ENCODE results near the gene NUDT1.
"Not testable (repeated sequence)": the region's sequence is repeated elsewhere in the genome, so short reads cannot be mapped to it uniquely, and the experiment has no call there.

NUDT1 gene

DNA sequence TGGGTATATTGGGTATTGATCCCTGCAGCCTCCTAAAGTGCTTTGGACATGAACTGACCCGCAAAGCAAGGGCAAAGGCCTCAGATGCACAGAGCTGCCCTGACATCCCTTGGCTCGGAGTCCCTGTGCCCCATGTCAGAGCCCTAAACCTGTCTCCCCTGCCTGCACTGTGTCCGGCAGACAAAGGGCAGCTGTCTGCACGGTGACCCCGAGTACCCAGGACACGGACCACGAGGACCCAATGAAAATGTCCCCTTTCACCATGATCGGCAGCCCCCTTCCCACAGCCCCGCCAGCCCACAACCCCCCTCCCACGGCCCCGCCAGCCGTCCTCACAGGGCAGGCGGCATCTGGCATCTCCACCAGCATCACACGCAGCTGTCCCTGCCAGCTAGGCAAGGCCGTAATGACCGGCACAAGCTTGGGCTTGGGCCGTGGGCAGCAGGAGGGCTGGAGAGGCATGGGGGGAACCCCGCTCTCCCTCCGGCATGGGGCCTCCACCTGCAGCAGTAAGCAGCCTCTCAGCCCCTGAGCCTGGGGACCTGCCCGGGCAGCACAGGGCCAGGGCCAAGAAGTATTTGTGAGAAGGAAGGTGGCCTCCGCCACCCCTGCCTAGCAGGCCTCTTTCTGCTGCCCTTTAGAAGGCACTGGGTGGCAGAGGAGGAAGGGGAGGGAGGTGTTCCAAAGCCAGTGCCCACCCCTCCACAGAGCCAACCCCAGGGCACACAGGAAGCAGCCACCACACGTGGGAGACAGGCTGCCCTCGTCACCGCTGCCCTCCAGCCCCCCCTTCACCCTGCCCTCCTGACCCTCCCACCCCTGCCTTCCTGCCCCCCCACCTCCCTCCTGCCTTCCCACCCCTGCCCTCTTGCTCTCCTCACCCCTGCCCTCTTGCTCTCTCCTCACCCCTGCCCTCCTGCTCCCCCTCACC is 10.1 kb downstream of the NUDT1 start:
- no peak for DNase-seq

DNA sequence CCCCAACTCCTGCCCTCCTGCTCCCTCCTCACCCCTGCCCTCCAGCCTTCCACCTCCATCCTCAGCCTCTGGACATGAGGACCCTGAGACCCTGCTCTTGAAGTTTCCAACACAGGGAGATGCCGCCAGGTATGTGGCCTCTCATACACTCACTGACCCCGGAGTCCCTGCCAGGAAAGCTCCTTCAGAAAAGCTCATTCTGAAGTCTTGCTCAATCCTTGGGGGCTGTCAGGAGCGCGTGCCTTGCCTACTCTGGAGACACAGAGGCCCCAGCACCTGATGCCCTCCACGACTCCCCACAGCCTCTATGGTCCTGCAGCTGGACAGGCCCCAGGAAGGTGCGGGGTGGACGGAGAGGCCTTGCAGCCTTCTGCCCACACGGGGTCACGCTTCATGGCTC is 11.0 kb downstream of the NUDT1 start:
- no peak for DNase-seq

DNA sequence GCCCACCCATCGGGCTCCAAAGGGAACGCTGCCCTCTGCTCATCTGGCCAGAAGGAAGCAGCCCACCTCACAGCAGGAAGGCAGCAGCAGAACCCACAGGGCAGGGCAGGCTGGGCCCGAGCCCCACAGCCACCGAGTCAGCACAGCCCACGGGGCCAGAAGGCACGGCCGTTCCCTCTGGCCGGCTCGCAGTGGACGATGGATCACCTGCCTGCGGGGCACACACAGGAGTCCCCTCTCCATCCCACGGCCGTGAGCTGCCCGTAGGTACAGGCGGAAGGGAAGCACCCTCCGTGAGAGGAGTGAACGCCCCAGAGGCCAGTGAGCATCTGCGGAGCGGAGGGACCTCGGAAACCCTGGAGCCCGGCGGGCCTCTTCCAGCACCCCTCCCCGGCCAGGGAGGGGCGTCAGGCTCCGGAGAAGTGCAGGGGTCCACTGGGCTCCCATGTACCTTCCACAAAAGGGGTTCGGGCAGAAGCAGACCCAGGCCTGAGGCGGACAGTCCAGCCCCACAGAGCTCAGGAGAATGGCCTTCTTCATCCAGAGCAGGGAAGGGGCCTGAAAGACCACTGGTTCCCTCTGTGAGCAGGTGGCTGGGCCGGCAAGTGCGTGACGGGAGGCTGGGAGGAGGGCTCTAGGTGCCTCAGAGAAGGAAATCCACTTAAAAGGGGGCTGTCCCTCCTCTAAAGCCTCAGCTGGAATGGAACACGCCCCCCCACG is 11.7 kb downstream of the NUDT1 start:
- DNase-seq: no peak

DNA sequence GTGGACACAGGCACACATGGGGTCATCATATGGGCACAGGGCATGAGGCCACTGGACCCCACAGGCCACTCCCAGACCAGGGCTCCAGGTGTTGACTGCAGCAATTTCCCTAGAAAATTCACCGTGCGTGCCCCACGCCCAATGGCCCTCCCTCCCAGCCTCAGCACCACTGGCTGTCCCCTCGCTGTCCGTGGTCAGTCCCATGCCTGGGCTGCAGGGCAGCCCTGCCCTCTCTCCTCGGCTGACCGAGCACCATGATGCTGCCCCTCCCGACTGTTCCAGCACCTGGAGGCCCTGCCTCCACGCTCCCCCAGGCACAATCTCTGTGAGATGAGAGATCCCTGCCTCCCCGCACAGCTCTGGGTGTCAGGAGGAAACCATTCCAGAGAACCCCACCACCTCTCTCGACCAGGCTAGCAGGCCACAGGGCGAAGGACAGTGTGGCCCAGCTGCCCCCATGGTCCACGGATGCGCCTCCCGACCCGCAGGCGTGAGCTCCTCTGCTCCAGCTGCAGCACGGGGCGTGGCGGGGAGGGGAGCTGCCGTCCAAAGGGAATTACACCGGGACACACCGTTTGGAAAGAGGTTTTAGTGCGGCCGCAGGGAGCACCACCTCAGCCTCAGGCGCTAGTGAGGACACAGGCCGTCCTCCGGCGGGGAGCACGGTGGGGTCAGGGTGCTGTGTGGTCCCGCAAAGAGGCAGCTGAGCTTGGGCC is 12.6 kb downstream of the NUDT1 start:
- DNase-seq: no peak

DNA sequence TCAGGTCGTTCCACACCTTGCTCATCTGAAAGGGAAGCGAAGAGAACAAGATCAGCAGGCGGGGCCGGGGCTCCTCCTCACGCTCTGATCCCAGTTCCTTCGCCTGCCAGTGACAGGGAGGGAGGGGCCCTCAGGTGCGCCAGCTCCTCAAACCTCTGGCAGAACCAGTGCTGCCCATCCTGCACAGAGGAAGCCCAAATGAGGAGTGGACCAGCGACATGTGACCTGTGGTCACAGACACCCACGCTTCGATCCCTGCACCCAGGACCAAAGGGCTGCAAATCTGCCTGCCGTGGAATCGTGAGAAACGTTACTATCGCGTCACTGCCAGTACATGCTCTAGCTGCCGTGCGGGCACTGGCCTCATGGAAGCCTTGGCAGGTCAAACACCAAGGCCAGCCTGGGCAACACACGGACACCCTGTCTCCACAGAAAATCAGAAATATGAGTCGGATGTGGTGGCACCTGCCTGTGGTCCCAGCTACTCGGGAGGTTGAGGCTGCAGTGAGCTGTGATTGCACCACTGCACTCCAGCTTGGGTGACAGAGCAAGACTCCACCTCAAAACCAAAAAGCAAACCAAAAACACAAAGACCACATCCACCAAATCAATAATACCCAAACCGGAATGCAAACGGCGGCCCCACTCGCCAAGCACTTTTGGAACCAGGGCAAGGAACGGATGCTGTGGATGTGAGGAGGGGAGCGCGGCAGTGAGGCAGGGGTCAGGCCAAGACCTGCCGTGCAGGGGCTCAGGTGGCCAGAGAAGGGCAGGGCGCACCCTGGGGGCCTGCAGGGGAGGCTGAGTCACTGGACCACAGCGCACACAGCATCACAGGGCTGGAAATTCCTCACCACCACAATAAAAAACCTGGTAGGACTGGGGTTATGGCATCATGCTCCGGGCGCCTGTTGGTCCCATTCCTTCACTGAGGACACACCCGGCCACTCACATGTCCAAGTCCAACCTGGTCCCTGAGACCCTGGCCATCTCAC is 13.4 kb downstream of the NUDT1 start:
- DNase-seq: no peak

DNA sequence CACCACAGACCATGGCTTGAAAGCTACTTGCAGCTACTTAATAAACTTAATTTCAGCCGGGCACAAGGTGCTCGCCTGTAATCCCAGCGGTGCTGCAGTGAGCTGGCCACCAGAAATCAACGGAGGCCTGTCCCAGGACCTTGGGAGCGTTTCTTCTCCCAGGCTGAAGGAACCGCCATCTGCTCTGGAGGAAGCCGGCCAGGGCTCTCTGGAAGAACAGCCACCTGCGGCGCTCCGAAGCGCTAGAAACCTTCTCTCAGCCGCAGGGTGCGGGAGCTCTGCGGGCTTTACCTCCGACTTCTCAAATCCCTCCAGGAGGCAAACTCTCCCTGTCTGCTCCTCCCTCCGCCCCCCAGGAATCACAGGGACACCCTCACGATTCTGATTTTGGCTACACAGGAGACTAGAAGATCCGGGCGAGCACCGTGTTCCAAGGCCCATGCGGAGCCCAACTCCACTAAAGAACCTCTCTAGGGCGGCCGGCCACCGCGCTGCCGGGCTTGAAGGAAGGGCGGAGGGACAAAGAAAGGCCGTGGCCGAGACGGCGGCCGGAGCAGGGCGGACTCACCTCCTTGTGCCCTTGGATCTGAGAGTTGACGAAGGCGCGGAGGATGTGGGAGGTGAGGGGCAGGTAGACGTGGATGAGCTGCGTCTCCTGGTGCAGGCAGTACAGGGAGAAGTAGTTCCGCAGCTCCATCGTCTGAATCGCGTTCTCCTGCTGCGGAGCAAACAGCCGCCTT is 14.4 kb downstream of the NUDT1 start:
- DNase-seq: no peak

DNA sequence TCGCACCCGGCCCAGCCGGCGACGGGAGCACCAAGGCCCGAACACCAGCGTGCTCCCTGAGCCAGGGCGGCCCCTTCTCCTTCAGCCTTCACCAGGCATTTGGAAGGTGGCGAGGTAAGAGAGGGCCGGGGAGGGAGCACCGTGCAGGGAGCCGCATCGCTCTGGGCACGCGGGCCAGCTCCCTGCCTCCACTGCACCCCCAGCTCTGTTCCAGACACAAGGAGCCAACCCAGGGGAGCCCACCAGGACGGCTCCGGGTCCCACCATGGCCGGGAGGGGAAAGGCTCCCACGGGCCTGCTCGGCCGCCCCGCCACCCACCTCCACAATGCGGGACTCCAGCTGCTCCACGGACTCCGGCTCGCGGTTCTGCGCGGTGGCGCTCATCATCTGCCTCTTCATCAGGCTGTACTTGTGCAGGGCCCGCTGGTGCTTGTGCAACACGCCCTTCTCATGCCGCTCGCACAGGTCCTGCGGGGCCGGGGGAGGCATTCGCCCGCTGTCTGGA is 15.1 kb downstream of the NUDT1 start:
- no peak for DNase-seq

DNA sequence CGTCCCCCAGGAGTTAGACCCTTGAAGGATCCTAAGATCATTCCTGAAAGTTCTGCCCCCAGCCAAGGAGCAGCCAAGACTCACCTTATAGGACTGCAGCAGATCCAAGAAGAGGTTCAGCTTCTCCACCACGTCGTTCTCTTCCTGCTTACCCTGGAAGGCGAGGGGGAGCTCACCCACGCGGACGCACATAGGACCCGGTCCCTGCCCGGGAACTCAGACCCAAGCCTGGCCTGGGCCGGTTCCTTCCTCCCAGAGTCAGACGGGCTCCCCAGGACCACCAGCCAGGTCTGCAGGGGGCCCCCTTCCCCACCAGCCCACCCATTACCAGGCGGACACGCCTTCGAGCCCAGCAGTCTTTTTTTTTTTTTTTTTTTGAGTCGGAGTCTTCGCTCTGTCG is 15.6 kb downstream of the NUDT1 start:
- no peak for DNase-seq

DNA sequence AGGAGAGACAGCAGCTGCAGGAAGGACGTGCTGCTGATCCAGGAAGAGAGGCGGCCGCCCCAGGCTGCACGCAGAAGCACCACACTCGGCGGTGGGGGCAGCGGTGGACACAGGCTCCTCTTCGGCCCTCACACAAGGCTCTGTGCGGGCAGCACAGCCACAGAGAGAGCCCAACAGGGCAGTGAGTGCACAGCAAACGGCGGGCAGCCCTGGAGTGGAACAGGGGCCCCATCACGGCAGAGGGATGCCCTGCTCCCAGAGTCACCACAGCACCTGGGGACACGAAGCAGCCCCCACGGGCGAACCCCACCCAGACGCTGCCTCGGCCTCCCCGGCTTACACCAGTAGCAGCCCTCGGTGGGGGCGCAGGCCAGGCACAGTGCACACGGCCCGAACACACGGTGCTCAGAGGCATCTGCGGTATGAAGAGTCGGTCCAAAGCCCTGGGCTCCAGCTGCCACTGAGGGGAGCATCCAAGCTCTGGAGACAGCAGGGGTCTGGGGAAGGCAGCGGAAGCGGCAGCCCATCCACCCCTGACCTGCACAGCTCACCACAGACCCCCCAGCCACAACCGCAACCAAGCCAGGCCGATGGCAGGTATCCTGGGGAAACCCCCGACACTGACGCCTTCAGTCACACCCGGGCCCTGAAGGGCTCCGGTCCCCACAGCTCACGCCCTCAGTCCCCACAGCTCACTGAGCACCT is 16.8 kb downstream of the NUDT1 start:
- no peak for DNase-seq

DNA sequence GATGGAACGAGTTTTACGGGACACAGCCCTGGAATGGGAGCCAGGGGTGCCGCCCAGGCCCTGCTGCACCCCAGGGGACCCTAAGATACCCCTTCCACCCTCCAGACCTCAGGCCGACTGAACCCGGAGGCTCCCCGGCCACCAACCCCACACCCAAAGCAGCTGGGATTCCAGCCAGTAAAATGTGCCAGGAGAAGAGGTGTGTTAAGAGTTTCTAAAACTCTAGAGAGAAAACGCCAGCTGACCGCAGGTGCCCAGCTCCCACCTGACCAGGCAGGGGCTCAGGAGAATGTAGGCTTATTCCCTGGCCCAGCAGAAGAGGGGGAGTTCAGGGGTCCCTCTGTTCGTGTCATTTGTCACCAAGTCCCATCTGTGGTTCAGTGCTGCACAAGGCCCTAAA is 17.5 kb downstream of the NUDT1 start:
- no peak for DNase-seq

DNA sequence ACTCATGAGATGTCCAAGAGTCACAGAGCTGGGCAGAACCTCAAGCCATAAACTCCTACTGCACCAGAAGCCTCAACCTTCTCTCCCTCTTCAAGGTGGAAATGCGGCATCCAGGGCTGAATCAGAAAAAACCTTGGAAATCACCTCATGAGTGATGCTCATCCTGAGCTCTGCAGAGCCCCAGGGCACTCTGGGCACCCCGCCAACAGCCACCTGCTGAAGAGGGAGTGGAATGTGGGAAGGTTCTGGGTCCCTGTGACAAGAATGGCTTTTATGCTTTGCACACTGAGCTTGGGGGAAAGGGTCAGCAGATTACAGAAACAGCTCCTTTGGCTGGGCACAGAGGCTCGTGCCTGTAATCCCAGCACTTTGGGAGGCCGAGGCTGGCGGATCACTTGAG is 18.8 kb downstream of the NUDT1 start:
- DNase-seq: peak; percentile 31

DNA sequence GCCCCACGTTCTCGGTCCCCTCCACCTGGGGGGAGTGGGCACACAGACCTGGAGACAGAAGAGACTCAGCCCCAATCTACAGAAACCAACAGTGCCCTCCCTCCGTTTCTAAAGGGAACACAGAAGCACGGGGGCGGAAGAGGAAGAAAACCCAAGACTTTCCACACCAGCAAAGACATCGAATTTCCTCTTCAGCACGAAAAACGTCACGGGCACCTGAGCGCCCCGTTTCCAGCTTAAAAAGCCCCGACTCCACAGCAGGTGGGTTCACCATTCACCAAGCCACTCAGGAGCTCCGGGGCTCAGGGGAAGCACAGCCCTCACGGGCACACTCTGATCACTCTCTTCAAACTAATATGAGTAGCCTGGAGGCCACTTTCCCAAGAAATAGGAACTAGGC is 19.6 kb downstream of the NUDT1 start:
- no peak for DNase-seq

DNA sequence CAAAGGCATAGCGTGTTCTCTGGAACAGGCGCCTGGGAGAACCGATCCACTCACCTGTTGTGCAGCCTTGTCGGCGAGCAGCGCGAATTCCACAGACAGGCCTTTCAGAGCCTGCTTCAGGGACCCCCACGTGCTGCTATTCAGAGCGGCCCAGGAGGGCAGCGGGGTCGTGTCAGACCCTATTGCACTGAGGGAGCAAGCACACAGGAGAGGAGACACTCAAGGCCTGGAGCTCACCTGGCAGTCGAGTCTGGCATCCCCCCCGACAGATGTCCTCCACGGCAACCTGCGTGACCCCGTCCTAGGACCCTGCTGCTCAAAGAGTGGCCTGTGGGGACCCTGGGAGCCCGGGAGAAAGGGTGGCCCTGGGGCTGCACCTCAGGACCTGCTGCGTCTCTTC is 21.1 kb downstream of the NUDT1 start:
- DNase-seq: no peak

DNA sequence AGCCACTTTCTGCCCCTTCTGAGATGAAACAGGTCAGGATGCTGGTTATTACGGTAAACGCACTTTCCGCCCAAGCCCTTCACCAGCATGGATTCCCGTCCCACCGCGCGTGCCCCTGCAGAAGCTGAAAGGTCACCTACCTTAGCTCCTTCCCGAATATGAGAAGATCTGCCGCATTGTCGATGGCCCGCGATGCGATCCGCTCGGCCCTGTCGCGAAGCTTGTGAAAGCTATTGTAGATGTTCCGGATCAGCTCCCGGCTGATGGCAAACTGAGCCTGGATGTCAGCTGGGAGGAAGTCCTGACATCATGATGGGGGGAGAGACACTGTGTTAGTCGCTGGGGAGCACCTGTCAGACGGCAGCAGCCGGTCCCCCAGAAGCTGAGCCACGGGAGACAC is 22.1 kb downstream of the NUDT1 start:
- no peak for DNase-seq

DNA sequence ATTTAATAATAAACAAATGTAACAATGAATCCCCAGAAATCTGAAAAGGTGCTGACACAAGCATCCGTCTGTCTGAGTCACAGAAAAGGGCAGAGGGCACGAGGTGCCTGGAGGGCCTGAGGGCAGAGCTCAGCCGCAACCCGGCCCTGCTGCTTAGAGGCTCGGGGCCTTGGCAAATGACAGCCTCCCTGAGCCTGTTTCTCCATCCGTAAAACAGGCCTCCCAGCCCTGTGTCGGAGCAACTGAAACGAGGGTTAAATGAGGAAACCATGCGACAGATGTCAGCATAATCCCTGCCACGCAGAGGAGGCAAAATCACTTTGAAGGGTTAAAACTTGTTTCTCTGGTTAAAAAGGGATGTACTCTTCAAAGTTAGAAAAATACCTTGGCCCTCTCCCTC is 24.9 kb downstream of the NUDT1 start:
- no peak for DNase-seq

DNA sequence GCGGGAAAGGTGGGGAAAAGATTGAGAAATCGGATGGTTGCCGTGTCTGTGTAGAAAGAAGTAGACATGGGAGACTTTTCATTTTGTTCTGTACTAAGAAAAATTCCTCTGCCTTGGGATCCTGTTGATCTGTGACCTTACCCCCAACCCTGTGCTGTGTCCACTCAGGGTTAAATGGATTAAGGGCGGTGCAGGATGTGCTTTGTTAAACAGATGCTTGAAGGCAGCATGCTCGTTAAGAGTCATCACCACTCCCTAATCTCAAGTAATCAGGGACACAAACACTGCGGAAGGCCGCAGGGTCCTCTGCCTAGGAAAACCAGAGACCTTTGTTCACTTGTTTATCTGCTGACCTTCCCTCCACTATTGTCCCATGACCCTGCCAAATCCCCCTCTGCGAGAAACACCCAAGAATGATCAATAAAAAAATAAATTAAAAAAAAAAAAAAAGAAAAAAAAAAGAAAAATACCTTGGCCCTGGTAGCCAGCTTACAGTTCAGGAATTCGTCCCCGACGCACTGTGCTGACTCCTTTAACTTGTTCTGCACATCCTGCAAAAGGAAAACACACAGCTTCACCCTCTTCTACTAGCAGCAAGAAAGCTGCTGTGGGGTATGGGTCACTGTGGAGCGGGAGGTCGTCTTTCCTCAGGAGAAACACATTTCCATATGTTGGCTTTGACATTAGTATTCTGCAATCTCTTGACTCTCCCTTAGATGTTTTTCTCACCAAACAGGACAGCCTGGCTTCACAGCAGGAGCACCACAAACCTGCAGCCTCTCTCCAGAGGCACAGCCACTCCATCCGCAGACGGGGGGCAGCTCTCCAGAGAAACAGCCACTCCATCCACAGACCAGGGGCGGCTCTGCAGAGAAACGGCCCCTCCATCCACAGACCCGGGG is 27.3 kb downstream of the NUDT1 start:
- not testable (repeated sequence) for DNase-seq

DNA sequence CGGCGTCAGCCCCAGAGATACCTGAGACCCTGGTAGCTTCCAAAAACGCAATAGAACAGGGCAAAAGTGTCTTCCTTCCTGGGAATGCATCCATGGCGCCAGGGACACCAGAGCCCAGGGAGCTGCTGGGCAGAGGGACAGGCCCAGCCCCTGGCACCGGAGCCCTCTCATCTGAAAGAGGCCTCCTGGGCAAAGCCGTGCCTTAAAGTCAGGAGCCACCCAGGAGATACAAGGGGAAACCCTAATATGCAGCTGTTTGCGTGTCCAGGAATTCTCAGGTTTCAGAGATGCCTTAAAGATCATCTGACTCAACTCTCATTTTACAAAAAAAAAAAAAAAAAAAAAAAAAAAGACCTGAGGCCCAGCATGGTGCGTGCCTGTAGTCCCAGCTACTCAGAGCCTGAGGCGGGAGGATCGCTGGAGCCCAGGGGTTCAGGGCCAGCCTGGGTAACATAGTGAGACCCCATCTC is 28.0 kb downstream of the NUDT1 start:
- DNase-seq: no peak

DNA sequence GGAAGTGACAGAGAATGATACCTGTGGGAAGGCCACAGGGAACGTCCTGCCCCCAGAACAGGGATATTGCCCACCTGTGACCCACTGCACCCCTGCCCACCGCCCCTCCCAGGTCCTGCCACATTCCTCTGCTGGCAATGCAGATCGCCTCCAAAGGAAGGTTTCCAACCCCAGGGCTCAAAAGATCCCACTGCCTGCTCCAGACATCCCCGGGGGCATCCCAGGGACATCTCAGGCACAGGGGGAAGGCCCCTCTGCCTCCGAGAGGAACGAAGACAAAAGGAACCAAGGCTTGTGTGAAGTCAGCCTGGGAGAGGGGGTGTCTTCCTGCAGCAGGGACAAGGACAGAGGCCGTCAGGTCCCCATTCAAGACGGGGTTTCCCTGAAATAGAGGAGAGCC is 28.5 kb downstream of the NUDT1 start:
- DNase-seq: no peak

DNA sequence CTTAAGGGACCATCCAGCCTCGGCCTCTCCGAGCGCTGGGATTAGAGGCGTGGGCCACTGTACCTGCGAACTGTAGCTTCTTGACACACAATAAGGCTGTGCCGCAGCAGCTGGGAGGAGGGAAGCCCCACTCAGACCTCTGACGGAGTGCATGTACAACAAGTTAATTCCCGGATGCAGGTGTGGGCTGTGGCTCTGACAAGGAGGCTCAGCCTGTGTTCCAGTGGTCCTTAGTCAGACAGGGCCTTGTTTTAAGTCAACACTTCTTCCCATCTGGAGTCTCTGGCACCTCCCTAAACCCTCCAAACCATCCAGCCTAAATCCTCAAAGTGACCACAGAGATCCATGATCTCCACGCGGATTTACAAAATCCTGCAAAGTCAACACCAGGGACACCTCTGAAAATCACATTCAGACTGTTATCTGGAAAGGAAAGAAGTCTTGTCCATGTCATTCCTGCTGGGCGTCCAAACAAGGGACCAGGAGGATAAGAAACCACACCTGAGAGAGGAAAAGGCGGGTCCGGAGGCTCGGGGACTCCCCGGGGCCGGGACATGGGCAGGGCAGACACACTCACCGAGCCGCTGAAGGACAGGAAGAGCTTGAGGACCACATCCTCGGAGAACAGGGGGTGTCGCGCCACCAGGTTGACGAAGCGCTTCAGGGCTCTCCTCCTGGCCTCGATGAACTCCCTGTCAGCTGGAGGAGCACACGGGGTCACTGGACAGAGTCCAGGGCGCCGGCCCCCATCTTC is 29.4 kb downstream of the NUDT1 start:
- DNase-seq: no peak
